ENCODE results near the gene PAXX. TPM values are rescaled to one million over a fixed set of nuclear protein-coding genes. Genes with fewer than 3 reads are reported as not detected.
A peak's percentile ranks its signal among the peaks of the same experiment; 100 is the strongest.
"Not testable (repeated sequence)": the region's sequence is repeated elsewhere in the genome, so short reads cannot be mapped to it uniquely, and the experiment has no call there.

The PAXX gene
- total RNA-seq, 1 donor from 2014 or later, result 53.1 TPM

- Histone ChIP-seq H3K4me1 (peaks cover 45% of the 10 kb centered on the region), H3K9me3 (no peaks in the 10 kb centered on the region), H3K36me3 (no peaks in the 10 kb centered on the region), H3K27ac (peak overlapping the region; percentile 36), H3K27me3 (no peaks in the 10 kb centered on the region), H3K4me3 (no peak overlapping the region)
- no peak for TF ChIP-seq CTCF (IDR thresholded peaks at IDR 0.05)
- intact Hi-C loops (cut with DNase I), result loop anchor here (5.0 to 10.0 kb wide), 2 partner anchors 86 to 244 kb away; partner anchors contain the start of genes C8G and FBXW5
- DNase-seq, result peak; percentile 85
- ATAC-seq, result peak; percentile 1
Observed at GRCh38 chr9:137030538-137031527, 38.6 kb downstream of the PAXX start.

GRCh38 chr9:137031904-137032640, 39.9 kb downstream of the PAXX start, which contains the start of gene FUT7:
Gene FUT7, minus strand, starts transcription at chr9:137032088. Its CDS starts 97 bp downstream, at chr9:137031991.
- peak within 1 kb of the TSS; percentile 36 for H3K27ac ChIP-seq
- DNase-seq (peak; percentile 71), ATAC-seq (no peak)
- intact Hi-C loops (cut with DNase I), result loop anchor here (5.0 to 10.0 kb wide), 2 partner anchors 87 to 245 kb away; partner anchors contain the start of genes C8G and FBXW5
- H3K4me3 ChIP-seq, result peak within 1 kb of the TSS; percentile 8
- no peak for TF ChIP-seq CTCF (IDR thresholded peaks at IDR 0.05)
- H3K36me3 ChIP-seq, result no peaks in the 10 kb centered on the region
- peaks cover 40% of the 10 kb centered on the region for H3K4me1 ChIP-seq
- no peaks in the 10 kb centered on the region for H3K27me3 ChIP-seq
- H3K9me3 ChIP-seq, result no peaks in the 10 kb centered on the region

GRCh38 chr9:137032858-137033257, 40.6 kb downstream of the PAXX start:
- Histone ChIP-seq H3K9me3 (no peaks in the 10 kb centered on the region), H3K27ac (peak overlapping the region; percentile 36), H3K27me3 (no peaks in the 10 kb centered on the region), H3K36me3 (no peaks in the 10 kb centered on the region), H3K4me1 (peaks cover 35% of the 10 kb centered on the region), H3K4me3 (peak overlapping the region; percentile 21)
- intact Hi-C loops (cut with DNase I), result loop anchor here (5.0 to 10.0 kb wide), 2 partner anchors 88 to 246 kb away; partner anchors contain the start of genes C8G and FBXW5
- TF ChIP-seq CTCF (IDR thresholded peaks at IDR 0.05), result no peak
- peak; percentile 39 for ATAC-seq
- DNase-seq, result peak; percentile 76

GRCh38 chr9:137033481-137033880, 41.3 kb downstream of the PAXX start:
- H3K36me3 ChIP-seq, DNase-seq, H3K27me3 ChIP-seq, H3K9me3 ChIP-seq, ATAC-seq, H3K27ac ChIP-seq: not testable (repeated sequence)
- intact Hi-C loops (cut with DNase I), result loop anchor here (5.0 to 10.0 kb wide), 2 partner anchors 89 to 246 kb away; partner anchors contain the start of genes C8G and FBXW5
- Histone ChIP-seq H3K4me3 (peak overlapping the region; percentile 21), H3K4me1 (peaks cover 33% of the 10 kb centered on the region)

GRCh38 chr9:137034039-137034708, 42.0 kb downstream of the PAXX start:
- DNase-seq (no peak), ATAC-seq (peak; percentile 5)
- intact Hi-C loops (cut with DNase I), result loop anchor here (5.0 to 10.0 kb wide), 2 partner anchors 89 to 247 kb away; partner anchors contain the start of genes C8G and FBXW5
- Histone ChIP-seq H3K27ac (no peak overlapping the region), H3K9me3 (no peaks in the 10 kb centered on the region), H3K4me1 (peaks cover 26% of the 10 kb centered on the region), H3K27me3 (no peaks in the 10 kb centered on the region), H3K4me3 (peak overlapping the region; percentile 21), H3K36me3 (no peaks in the 10 kb centered on the region)
- TF ChIP-seq CTCF (IDR thresholded peaks at IDR 0.05), result no peak
